ENCODE measurements around the gene SMYD3. TPM values are rescaled to one million over a fixed set of nuclear protein-coding genes. Genes with fewer than 3 reads are reported as not detected.

Gene SMYD3
- total RNA-seq, 1 experiment from 2014 or later: 29.6 TPM

DNA sequence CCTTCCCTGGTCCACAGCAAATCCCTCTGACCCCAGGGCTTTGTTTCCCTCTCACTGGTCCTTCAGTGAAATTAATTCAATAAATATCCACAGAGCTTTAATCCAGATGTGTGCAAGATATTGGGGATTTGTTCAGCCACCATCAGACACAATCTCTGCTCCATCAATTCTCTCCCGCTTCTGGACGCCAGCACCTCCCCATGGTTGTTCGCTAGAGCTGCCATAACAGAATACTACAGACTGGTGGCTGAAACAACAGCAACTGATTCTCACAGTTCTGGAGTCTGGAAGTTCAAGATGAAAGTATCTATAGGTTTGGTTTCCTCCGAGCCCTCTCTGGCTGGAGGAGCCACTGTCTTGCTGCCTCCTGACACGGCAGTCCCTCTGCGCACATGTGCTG is 303.9 kb downstream of the SMYD3 start:
- CTCF ChIA-PET: no interaction called here
- TF ChIP-seq, protein P1, sequence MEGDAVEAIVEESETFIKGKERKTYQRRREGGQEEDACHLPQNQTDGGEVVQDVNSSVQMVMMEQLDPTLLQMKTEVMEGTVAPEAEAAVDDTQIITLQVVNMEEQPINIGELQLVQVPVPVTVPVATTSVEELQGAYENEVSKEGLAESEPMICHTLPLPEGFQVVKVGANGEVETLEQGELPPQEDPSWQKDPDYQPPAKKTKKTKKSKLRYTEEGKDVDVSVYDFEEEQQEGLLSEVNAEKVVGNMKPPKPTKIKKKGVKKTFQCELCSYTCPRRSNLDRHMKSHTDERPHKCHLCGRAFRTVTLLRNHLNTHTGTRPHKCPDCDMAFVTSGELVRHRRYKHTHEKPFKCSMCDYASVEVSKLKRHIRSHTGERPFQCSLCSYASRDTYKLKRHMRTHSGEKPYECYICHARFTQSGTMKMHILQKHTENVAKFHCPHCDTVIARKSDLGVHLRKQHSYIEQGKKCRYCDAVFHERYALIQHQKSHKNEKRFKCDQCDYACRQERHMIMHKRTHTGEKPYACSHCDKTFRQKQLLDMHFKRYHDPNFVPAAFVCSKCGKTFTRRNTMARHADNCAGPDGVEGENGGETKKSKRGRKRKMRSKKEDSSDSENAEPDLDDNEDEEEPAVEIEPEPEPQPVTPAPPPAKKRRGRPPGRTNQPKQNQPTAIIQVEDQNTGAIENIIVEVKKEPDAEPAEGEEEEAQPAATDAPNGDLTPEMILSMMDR (conservative IDR thresholded peaks at IDR 0.05): no peak
- no peak for TF ChIP-seq EZH2 (IDR thresholded peaks at IDR 0.05; ENCODE audit: low read depth)
- no peak overlapping the region for H3K27ac ChIP-seq
- no peak overlapping the region for H2AFZ ChIP-seq
- H3K4me2 ChIP-seq: no peak overlapping the region
- H3K4me3 ChIP-seq: no peak overlapping the region
- no TSS peak for BruUV-seq (replicated peaks)
- DNase-seq: no peak
- POLR2A ChIA-PET (ENCODE audit: unreplicated experiment): no interaction called here
- no peaks in the 10 kb centered on the region for H3K9me2 ChIP-seq (ENCODE audit: insufficient read depth)
- no peaks in the 10 kb centered on the region; the same call in 1 of the 2 replicates for H4K20me1 ChIP-seq (ENCODE audit: insufficient read depth)
- intact Hi-C loops (cut with micrococcal nuclease; ENCODE audit: unreplicated experiment): no loop called here
- H3F3A ChIP-seq (ENCODE audit: insufficient read depth, low read depth): no peaks in the 10 kb centered on the region
- H3K4me1 ChIP-seq (replicated peaks; ENCODE audit: insufficient read depth): no peaks in the 10 kb centered on the region
- no peaks in the 10 kb centered on the region for H3K79me2 ChIP-seq (ENCODE audit: low read depth)
- H3K36me3 ChIP-seq (ENCODE audit: low read depth): no peaks in the 10 kb centered on the region
- H3K27me3 ChIP-seq (ENCODE audit: insufficient read depth, low read depth): no peaks in the 10 kb centered on the region
- H3K9me3 ChIP-seq (ENCODE audit: insufficient read depth, low read depth): no peaks in the 10 kb centered on the region

DNA sequence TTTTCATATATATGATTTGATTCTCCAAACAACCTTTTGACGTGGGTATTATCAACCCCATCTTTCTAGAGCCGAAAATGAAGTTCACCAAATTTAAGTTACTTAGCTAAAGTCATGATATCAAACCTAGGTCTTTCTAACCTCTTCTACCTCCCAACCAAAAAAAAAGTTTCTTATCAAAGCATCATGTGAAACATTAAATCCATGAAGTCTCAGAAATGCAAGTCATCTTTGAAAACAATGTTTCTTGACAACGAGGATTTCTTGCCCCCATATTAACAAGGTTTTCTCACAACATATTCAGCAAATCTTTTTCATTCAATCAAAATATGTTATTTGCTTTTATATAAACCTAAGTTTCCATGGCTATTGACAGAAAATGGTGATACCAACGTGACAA is 306.3 kb downstream of the SMYD3 start:
- H3K79me2 ChIP-seq (ENCODE audit: low read depth): no peaks in the 10 kb centered on the region
- BruUV-seq (replicated peaks): no TSS peak
- no peaks in the 10 kb centered on the region for H3K9me2 ChIP-seq (ENCODE audit: insufficient read depth)
- H3F3A ChIP-seq (ENCODE audit: insufficient read depth, low read depth): no peaks in the 10 kb centered on the region
- no peaks in the 10 kb centered on the region for H3K9me3 ChIP-seq (ENCODE audit: insufficient read depth, low read depth)
- H3K27ac ChIP-seq: no peak overlapping the region
- no peak overlapping the region for H3K4me2 ChIP-seq
- H3K27me3 ChIP-seq (ENCODE audit: insufficient read depth, low read depth): no peaks in the 10 kb centered on the region
- DNase-seq: no peak
- ChIA-PET CTCF (no interaction called here), POLR2A (ENCODE audit: unreplicated experiment) (no interaction called here)
- no peak overlapping the region for H2AFZ ChIP-seq
- TF ChIP-seq, protein P1 (conservative IDR thresholded peaks at IDR 0.05): no peak
- no peak for TF ChIP-seq EZH2 (IDR thresholded peaks at IDR 0.05; ENCODE audit: low read depth)
- no peaks in the 10 kb centered on the region for H3K36me3 ChIP-seq (ENCODE audit: low read depth)
- no peaks in the 10 kb centered on the region; the same call in 1 of the 2 replicates for H4K20me1 ChIP-seq (ENCODE audit: insufficient read depth)
- intact Hi-C loops (cut with micrococcal nuclease; ENCODE audit: unreplicated experiment): no loop called here
- no peak overlapping the region for H3K4me3 ChIP-seq
- no peaks in the 10 kb centered on the region for H3K4me1 ChIP-seq (replicated peaks; ENCODE audit: insufficient read depth)

DNA sequence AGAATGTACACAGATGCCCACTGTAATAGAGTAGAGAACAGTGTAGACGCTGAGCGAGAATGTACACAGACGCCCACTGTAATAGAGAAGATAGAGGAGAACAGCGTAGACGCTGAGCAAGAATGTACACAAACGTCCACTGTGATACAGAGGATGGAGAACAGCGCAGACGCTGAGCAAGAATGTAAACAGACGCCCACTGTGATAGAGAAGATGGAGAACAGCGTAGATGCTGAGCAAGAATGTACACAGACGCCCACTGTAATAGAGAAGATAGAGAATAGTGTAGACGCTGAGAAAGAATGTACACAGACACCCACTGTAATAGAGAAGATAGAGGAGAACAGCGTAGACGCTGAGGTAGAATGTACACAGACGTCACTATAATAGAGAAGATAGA is 306.9 kb downstream of the SMYD3 start:
- intact Hi-C loops (cut with micrococcal nuclease; ENCODE audit: unreplicated experiment): no loop called here
- Histone ChIP-seq H3K4me2 (no peak overlapping the region), H3K9me3 (ENCODE audit: insufficient read depth, low read depth) (no peaks in the 10 kb centered on the region), H3K79me2 (ENCODE audit: low read depth) (no peaks in the 10 kb centered on the region), H3K4me1 (replicated peaks; ENCODE audit: insufficient read depth) (no peaks in the 10 kb centered on the region), H4K20me1 (ENCODE audit: insufficient read depth) (no peaks in the 10 kb centered on the region; the same call in 1 of the 2 replicates), H3K36me3 (ENCODE audit: low read depth) (no peaks in the 10 kb centered on the region), H2AFZ (no peak overlapping the region), H3F3A (ENCODE audit: insufficient read depth, low read depth) (no peaks in the 10 kb centered on the region), H3K27me3 (ENCODE audit: insufficient read depth, low read depth) (no peaks in the 10 kb centered on the region), H3K27ac (no peak overlapping the region), H3K4me3 (no peak overlapping the region), H3K9me2 (ENCODE audit: insufficient read depth) (no peaks in the 10 kb centered on the region)
- no peak for TF ChIP-seq EZH2 (IDR thresholded peaks at IDR 0.05; ENCODE audit: low read depth)
- TF ChIP-seq, protein P1 (conservative IDR thresholded peaks at IDR 0.05): no peak
- no peak for DNase-seq
- POLR2A ChIA-PET (ENCODE audit: unreplicated experiment): no interaction called here
- no TSS peak for BruUV-seq (replicated peaks)
- CTCF ChIA-PET: no interaction called here
